Measurements from ENCODE around the gene RTN4RL1.
A peak's percentile ranks its signal among the peaks of the same experiment; 100 is the strongest.

The RTN4RL1 gene

DNA sequence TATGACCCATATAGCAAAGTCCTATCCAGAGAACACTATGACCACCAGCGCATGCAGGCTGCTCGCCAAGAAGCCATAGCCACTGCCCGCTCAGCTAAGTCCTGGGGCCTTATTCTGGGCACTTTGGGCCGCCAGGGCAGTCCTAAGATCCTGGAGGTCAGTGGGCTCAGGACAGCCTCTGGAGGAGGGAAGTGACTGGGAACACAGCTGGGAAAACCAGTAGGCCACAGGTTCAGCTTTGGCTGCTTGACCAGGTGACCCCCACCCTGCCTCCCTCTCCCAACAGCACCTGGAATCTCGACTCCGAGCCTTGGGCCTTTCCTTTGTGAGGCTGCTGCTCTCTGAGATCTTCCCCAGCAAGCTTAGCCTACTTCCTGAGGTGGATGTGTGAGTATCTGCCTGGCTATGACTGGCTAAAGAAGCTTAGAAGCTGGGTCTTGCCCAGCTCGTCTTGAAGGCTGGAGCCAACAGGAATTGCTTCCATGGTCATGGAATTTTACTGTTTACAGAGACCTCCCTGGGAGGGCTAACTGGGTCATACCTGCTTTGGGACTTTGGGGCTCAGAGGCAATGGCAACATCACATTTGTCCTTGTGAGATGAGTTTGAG, 15.2 kb upstream of the RTN4RL1 start:
- Histone ChIP-seq H3K27me3 (no peaks in the 10 kb centered on the region), H3K4me2 (peak overlapping the region in 2 of 11 experiments; percentile 95 to 98; a peak in 3 of 22 replicates), H4K20me1 (peaks cover 0 to 23% (median 10%) of the 10 kb centered on the region in 11 experiments; a peak in 10 of 22 replicates), H3K4me1 (peaks cover 22 to 37% (median 28%) of the 10 kb centered on the region in 10 experiments), H3K36me3 (peaks cover 35 to 79% (median 57%) of the 10 kb centered on the region in 11 experiments), H3K4me3 (no peak overlapping the region), H3K9ac (peak overlapping the region in 3 of 11 experiments; percentile 89 to 94 (median 93); a peak in 2 of 22 replicates), H3K9me3 (replicated peaks in 1 of 11) (no peaks in the 10 kb centered on the region), H3K27ac (no peak overlapping the region)
- TF ChIP-seq Cebpa-rat (IDR thresholded peaks at IDR 0.05) = no peak

DNA sequence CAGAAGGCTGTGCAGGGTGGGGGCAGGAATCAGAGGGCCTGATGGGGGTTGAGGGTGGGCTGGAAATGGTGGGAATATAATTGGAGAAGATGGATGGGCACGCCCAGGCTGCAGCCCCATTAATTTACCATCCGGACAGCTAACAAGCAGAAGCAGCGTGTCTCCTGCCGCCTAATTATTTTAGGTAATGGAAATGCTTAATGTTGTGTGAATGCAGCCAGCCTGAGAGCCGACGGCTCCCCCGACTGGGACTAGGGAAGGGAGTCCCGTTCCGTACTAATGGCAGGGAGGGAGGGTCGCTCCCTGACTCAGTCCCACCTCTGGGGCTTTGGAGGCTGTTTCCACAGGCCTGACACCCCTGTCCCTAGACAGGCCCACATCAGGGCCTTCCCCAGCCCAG, 12.0 kb upstream of the RTN4RL1 start:
- Histone ChIP-seq H3K9ac (no peak overlapping the region; a peak in 1 of 22 replicates), H3K4me2 (no peak overlapping the region), H3K4me1 (peaks cover 25 to 40% (median 33%) of the 10 kb centered on the region in 10 experiments), H3K9me3 (replicated peaks in 1 of 11) (no peaks in the 10 kb centered on the region), H4K20me1 (peaks cover 0 to 19% (median 4%) of the 10 kb centered on the region in 11 experiments; a peak in 7 of 22 replicates), H3K27ac (no peak overlapping the region), H3K27me3 (no peaks in the 10 kb centered on the region), H3K4me3 (no peak overlapping the region), H3K36me3 (peaks cover 18 to 58% (median 43%) of the 10 kb centered on the region in 11 experiments)
- no peak for TF ChIP-seq Cebpa-rat (IDR thresholded peaks at IDR 0.05)

DNA sequence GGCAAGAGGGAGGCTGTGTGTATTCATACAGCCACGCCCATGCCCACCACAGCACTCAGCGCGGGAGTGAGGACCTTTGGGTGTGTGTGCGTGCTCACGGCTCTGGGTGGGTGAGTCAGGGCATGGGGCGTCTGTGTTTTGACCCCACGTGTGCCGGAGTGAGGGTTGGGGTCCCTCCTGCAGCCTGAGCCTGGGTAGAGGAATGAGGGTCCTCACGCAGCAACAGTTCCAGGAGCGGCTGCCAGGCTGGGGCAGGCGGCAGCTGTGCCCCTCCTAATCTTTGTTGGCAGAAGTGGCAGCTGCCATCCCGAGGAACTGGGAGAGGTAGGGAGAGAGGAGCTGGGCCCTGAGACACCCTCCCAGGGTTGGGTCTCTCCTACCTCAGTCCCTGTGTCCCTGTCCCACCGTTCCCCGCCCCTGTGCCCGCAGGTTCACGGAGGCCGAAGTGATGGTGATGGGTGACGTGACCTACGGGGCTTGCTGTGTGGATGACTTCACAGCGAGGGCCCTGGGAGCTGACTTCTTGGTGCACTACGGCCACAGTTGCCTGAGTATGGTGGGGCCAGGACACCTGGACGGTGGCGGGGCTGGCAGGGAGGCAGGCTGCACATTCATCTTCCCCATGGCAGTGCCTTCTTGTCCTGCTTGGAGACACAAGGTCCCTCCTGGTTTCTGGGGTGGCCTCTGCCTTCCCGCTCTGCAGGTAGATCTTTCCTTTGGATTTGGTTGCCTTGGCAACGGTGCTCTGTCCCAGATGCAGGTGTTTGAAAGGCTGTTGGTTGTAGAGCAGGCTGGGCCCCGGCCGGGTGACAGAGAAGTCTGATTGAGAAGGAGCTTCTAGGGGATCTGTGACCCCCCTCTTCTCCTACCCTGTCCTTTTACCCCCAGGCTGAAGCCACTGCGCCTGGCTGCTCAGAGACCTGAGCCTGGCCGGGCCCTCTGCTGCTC, 10.7 kb upstream of the RTN4RL1 start:
- peaks cover 29 to 45% (median 39%) of the 10 kb centered on the region in 10 experiments for H3K4me1 ChIP-seq
- H4K20me1 ChIP-seq = peaks cover 0 to 27% (median 4%) of the 10 kb centered on the region in 11 experiments; a peak in 8 of 22 replicates
- H3K9ac ChIP-seq = 0 out of 22 replicates have a peak overlapping the region, but pooled peaks of 1 of the 11 experiments have one; percentile 6
- no peak overlapping the region for H3K4me2 ChIP-seq
- no peaks in the 10 kb centered on the region for H3K27me3 ChIP-seq
- peak overlapping the region in 3 of 11 experiments; percentile 12 to 48 (median 16); a peak in 5 of 22 replicates for H3K27ac ChIP-seq
- H3K9me3 ChIP-seq (replicated peaks in 1 of 11) = no peaks in the 10 kb centered on the region
- peaks cover 18 to 56% (median 41%) of the 10 kb centered on the region in 11 experiments for H3K36me3 ChIP-seq
- no peak overlapping the region for H3K4me3 ChIP-seq
- TF ChIP-seq Cebpa-rat (IDR thresholded peaks at IDR 0.05) = no peak

DNA sequence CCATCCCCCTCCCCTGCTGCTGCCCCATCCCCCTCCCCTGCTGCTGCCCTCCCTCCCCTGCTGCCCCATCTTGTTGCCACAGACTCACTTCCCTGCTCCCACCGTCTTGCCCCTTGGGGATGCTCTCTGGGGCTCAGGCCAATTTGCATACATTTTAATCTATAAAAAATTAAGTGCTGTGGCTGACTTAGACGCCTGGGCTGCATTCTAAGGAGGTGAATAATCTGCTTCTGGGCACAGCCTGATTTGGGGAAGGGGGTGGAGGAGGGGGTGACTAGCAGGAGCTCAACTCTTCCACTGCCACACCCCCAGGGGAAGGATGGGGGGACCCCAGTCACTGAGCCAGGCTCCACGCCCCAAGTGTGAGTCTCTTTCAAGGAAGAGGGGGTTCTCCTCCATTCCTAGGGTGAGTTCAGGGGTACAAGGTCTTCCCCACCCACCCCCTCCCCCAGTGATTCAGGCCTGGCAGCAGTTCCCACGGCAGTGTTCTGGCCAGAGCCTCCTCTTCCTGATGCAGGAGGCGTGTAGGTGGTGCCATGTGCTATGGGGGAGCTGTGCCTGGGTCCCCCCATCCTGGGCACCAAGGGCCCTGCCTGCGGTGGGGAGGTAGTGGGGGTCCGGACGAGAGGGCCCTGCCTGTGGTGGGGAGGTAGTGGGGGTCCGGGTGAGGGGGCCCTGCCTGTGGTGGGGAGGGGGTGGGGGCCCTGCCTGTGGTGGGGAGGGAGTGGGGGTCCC, 9.8 kb upstream of the RTN4RL1 start:
- peaks cover 31 to 46% (median 39%) of the 10 kb centered on the region in 10 experiments for H3K4me1 ChIP-seq
- no peak for TF ChIP-seq Cebpa-rat (IDR thresholded peaks at IDR 0.05)
- peaks cover 0 to 28% (median 4%) of the 10 kb centered on the region in 11 experiments; a peak in 8 of 22 replicates for H4K20me1 ChIP-seq
- H3K9me3 ChIP-seq (replicated peaks in 1 of 11) = no peaks in the 10 kb centered on the region
- H3K4me3 ChIP-seq = 0 out of 20 replicates have a peak overlapping the region, but pooled peaks of 1 of the 10 experiments have one; percentile 42
- peaks cover 18 to 48% (median 34%) of the 10 kb centered on the region in 11 experiments for H3K36me3 ChIP-seq
- H3K9ac ChIP-seq = peak overlapping the region in 8 of 11 experiments; percentile 39 to 67 (median 52); a peak in 9 of 22 replicates
- peak overlapping the region in 8 of 11 experiments; percentile 60 to 74 (median 64); a peak in 15 of 22 replicates for H3K27ac ChIP-seq
- no peaks in the 10 kb centered on the region for H3K27me3 ChIP-seq
- H3K4me2 ChIP-seq = peak overlapping the region in 9 of 11 experiments; percentile 26 to 82 (median 67); a peak in 15 of 22 replicates

DNA sequence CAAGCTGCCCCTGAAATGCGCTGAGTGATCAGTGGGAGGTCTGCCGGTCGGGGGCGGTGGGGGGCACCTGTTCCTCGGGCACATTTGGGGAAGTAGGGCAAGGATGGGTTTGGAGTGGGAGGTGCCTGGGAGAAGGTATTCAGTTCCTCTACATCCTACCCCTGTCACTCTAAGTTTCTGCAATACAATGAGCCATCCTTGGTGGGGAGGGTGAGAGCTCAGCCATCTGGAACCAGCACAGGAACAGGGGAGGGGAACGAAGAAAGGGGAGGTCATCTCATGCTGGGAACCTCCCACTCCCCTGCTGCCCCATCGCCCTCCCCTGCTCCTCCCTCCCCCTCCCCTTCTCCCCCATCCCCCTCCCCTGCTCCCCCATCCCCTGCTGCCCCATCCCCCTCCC, 9.0 kb upstream of the RTN4RL1 start:
- Histone ChIP-seq H3K4me3 (no peak overlapping the region; a peak in 1 of 20 replicates), H3K27me3 (no peaks in the 10 kb centered on the region), H4K20me1 (peaks cover 0 to 28% (median 4%) of the 10 kb centered on the region in 11 experiments; a peak in 8 of 22 replicates), H3K9ac (peak overlapping the region in 6 of 11 experiments; percentile 20 to 54 (median 43); a peak in 7 of 22 replicates), H3K36me3 (peaks cover 18 to 43% (median 32%) of the 10 kb centered on the region in 11 experiments), H3K4me1 (peaks cover 36 to 52% (median 46%) of the 10 kb centered on the region in 10 experiments), H3K27ac (peak overlapping the region in 8 of 11 experiments; percentile 1 to 63 (median 47); a peak in 13 of 22 replicates), H3K9me3 (replicated peaks in 1 of 11) (no peaks in the 10 kb centered on the region), H3K4me2 (peak overlapping the region in 10 of 11 experiments; percentile 26 to 94 (median 77); a peak in 20 of 22 replicates)
- no peak for TF ChIP-seq Cebpa-rat (IDR thresholded peaks at IDR 0.05)

DNA sequence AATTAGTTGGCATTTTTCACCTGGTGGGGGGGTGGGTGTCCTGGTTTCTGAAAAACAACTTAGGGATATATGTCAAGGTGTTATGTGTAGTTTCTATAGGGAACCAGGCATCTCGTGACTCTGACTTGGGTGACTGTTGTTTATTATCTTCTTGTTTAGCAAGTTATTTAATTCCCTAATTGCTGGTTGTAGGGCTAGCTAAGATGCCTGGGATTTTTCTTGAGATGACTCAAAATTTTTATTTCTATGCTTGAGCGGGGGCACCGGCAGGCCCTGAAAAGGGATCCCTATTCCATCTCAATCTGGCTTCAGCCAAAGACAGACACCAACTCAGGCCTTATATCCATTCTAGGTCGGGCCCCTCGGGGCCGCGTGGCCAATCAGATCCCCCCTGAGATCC, 8.0 kb upstream of the RTN4RL1 start:
- Histone ChIP-seq H3K27ac (peak overlapping the region in 8 of 11 experiments; percentile 1 to 63 (median 47); a peak in 12 of 22 replicates), H3K4me2 (peak overlapping the region; percentile 26 to 94 (median 75); a peak in 21 of 22 replicates), H3K27me3 (peaks cover 0 to 9% (median 2%) of the 10 kb centered on the region in 11 experiments; a peak in 8 of 22 replicates), H3K4me1 (peaks cover 46 to 62% (median 56%) of the 10 kb centered on the region in 10 experiments), H3K4me3 (no peak overlapping the region; a peak in 2 of 20 replicates), H3K9ac (peak overlapping the region in 7 of 11 experiments; percentile 8 to 54 (median 40); a peak in 6 of 22 replicates), H4K20me1 (peaks cover 0 to 28% (median 4%) of the 10 kb centered on the region in 11 experiments; a peak in 8 of 22 replicates), H3K9me3 (replicated peaks in 1 of 11) (no peaks in the 10 kb centered on the region), H3K36me3 (peaks cover 18 to 34% (median 25%) of the 10 kb centered on the region in 11 experiments)
- no peak for TF ChIP-seq Cebpa-rat (IDR thresholded peaks at IDR 0.05)

DNA sequence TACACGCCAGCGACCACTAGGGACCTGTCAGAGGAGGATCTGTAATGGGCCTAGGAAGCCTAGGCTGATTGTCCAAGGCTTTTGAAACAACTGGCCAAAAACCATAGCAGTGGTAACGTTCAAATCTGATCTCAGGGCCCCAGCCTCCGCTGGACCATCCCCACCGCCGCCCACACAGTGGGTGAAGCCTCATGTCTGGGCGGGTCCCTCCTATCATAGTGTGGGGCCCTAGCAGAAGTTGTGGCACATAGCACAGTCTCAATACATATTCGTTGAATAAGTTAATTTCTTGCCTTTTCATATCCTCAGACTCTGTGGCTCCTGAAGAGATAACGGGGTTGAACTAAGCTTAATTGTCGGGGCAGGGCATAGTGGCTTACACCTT, 5.6 kb upstream of the RTN4RL1 start:
- Histone ChIP-seq H3K4me3 (peak overlapping the region; percentile 89 to 100 (median 97)), H3K9me3 (replicated peaks in 1 of 11) (no peaks in the 10 kb centered on the region), H3K36me3 (peaks cover 0 to 10% (median 2%) of the 10 kb centered on the region in 11 experiments; a peak in 13 of 22 replicates), H3K4me2 (peak overlapping the region; percentile 84 to 96 (median 92)), H3K9ac (peak overlapping the region; percentile 78 to 92 (median 87)), H3K27ac (peak overlapping the region in 10 of 11 experiments; percentile 53 to 90 (median 86); a peak in 17 of 22 replicates), H4K20me1 (peaks cover 0 to 28% (median 4%) of the 10 kb centered on the region in 11 experiments; a peak in 9 of 22 replicates), H3K27me3 (peaks cover 6 to 29% (median 26%) of the 10 kb centered on the region in 11 experiments; a peak in 20 of 22 replicates), H3K4me1 (peaks cover 47 to 82% (median 70%) of the 10 kb centered on the region in 10 experiments)
- no peak for TF ChIP-seq Cebpa-rat (IDR thresholded peaks at IDR 0.05)

Data from BLaER1 treated with 17β-estradiol and CSF1 and Interleukin-3, amounts not matched to agents 10 nM and 100 nM (cell line).